H1 (cell line): ENCODE data around the gene TNC. TPM values are rescaled to one million over a fixed set of nuclear protein-coding genes. Genes with fewer than 3 reads are reported as not detected.

ENCODE experiments used
- CTCF ChIA-PET: fragments of 300-600 bp; sonication (Branson Sonifier 250); formaldehyde crosslinking; loops from one replicate; lab custom pipeline; 2021; ENCODE audit not compliant: partially characterized antibody; lab: Charles Lee
- POLR2A ChIA-PET: fragments of 300-600 bp; sonication (Branson Sonifier 250); formaldehyde crosslinking; loops from one replicate; lab custom pipeline; 2021; ENCODE audit warnings: inconsistent platforms; ENCODE audit not compliant: partially characterized antibody; lab: Charles Lee
- DNase-seq, 2 experiments: peaks; one replicate each; pipeline versions ENCODE4 v3.0.0 to v3.0.0-alpha.2; 2010 to 2022; ENCODE audit warnings: low spot score in 2 of 2, low read depth in 1 of 2, mixed read lengths in 1 of 2
- FAIRE-seq: peaks from 2 replicates; lab custom pipeline; 2011; peaks lifted over from hg19 to GRCh38; lab: Jason Lieb, UNC
- H2AFZ ChIP-seq: 2 replicates; pipeline ENCODE4 v1.8.1; 2012; ENCODE audit warnings: low read length, inconsistent platforms
- H2AK5ac ChIP-seq: 2 replicates; pipeline ENCODE4 v1.6.1; 2013; ENCODE audit warnings: low read depth, low read length
- H2BK120ac ChIP-seq: replicated peaks from 2 replicates; pipeline ENCODE3; 2013; ENCODE audit warnings: low read depth, low read length, inconsistent platforms
- H2BK12ac ChIP-seq: 2 replicates; pipeline ENCODE4 v1.6.1; 2013; ENCODE audit warnings: low read depth, low read length
- H2BK15ac ChIP-seq: 2 replicates; pipeline ENCODE4 v1.6.1; 2013; ENCODE audit warnings: low read length
- H2BK20ac ChIP-seq: 2 replicates; pipeline ENCODE4 v1.6.1; 2013; ENCODE audit warnings: low read length
- H2BK5ac ChIP-seq: 2 replicates; pipeline ENCODE4 v1.6.1; 2013; ENCODE audit warnings: low read depth, low read length
- H3K14ac ChIP-seq: 2 replicates; pipeline ENCODE4 v1.6.1; 2013; ENCODE audit warnings: inconsistent platforms; ENCODE audit not compliant: insufficient read length
- H3K18ac ChIP-seq: 2 replicates; pipeline ENCODE4 v1.6.1; 2013; ENCODE audit warnings: low read length; ENCODE audit errors: extremely low read depth
- H3K23ac ChIP-seq: 2 replicates; pipeline ENCODE4 v1.6.1; 2013; ENCODE audit warnings: inconsistent platforms; ENCODE audit not compliant: insufficient read length
- H3K23me2 ChIP-seq: 2 replicates; pipeline ENCODE4 v1.6.1; 2013; ENCODE audit warnings: low read depth, low read length
- H3K27ac ChIP-seq: 2 replicates; pipeline ENCODE4 v1.6.1; 2011; ENCODE audit warnings: low read depth, low read length, inconsistent platforms
- H3K27me3 ChIP-seq, 4 experiments: replicated peaks in 1 of 4; 1 replicate in 1 of 4; 2 replicates in 3 of 4; pipeline versions ENCODE4 v1.6.1 to v1.8.1; 2011 to 2013; ENCODE audit warnings: low read length in 3 of 4, mild to moderate bottlenecking in 3 of 4, inconsistent platforms in 2 of 4, mixed read lengths in 2 of 4, moderate library complexity in 1 of 4; ENCODE audit not compliant: control insufficient read depth in 3 of 4, insufficient read depth in 3 of 4; ENCODE audit errors: extremely low read depth in 1 of 4
- H3K36me3 ChIP-seq, 4 experiments: 2 replicates each; pipeline versions ENCODE4 v1.6.1 to v1.8.1; 2011 to 2013; ENCODE audit warnings: mild to moderate bottlenecking in 4 of 4, low read length in 3 of 4, moderate library complexity in 2 of 4, control low read depth in 1 of 4, inconsistent platforms in 1 of 4; ENCODE audit not compliant: insufficient read depth in 4 of 4, control insufficient read depth in 2 of 4
- H3K4ac ChIP-seq: replicated peaks from 2 replicates; pipeline ENCODE3; 2013; ENCODE audit warnings: low read length, low read depth, mixed read lengths, inconsistent platforms; ENCODE audit not compliant: insufficient read length
- H3K4me1 ChIP-seq, 4 experiments: replicated peaks in 1 of 4; 1 replicate in 1 of 4; 2 replicates in 3 of 4; pipeline versions ENCODE4 v1.6.1 to v1.8.1; 2011 to 2013; ENCODE audit warnings: low read length in 3 of 4, inconsistent platforms in 2 of 4, mixed read lengths in 1 of 4; ENCODE audit not compliant: insufficient read depth in 4 of 4, control insufficient read depth in 3 of 4
- H3K4me2 ChIP-seq, 2 experiments: 2 replicates each; pipeline versions ENCODE4 v1.6.1 to v1.8.1; 2011 to 2013; ENCODE audit warnings: low read depth in 2 of 2, low read length in 2 of 2, control low read depth in 1 of 2, inconsistent platforms in 1 of 2, mild to moderate bottlenecking in 1 of 2; ENCODE audit not compliant: insufficient read depth in 1 of 2
- H3K4me3 ChIP-seq, 4 experiments: fragments of 200-600, 300-600 bp in 1 of 4; sonication (generic), shearing (Covaris generic), sonication (Bioruptor Twin) in 1 of 4; 2 replicates each; pipeline versions ENCODE4 v1.5.1 to v1.8.1; 2011 to 2016; ENCODE audit warnings: low read length in 4 of 4, low read depth in 3 of 4, control low read depth in 2 of 4, inconsistent platforms in 2 of 4, mild to moderate bottlenecking in 2 of 4, mixed read lengths in 1 of 4, moderate library complexity in 1 of 4; ENCODE audit not compliant: insufficient read depth in 2 of 4; ENCODE audit errors: extremely low read depth in 1 of 4
- H3K56ac ChIP-seq: replicated peaks from 2 replicates; pipeline ENCODE3; 2013; ENCODE audit warnings: low read depth, mild to moderate bottlenecking, mixed read lengths, low read length, inconsistent platforms; ENCODE audit not compliant: insufficient read length
- H3K79me1 ChIP-seq: 2 replicates; pipeline ENCODE4 v1.6.1; 2013; ENCODE audit warnings: low read depth, low read length, control low read depth
- H3K79me2 ChIP-seq, 2 experiments: 2 replicates each; pipeline versions ENCODE4 v1.6.1 to v1.8.1; 2012 to 2013; ENCODE audit warnings: low read length in 2 of 2, mild to moderate bottlenecking in 2 of 2, inconsistent platforms in 1 of 2; ENCODE audit not compliant: insufficient read depth in 2 of 2, control insufficient read depth in 1 of 2
- H3K9ac ChIP-seq, 4 experiments: replicated peaks in 1 of 4; 1 replicate in 1 of 4; 2 replicates in 3 of 4; pipeline versions ENCODE4 v1.6.1 to v1.8.1; 2011 to 2013; ENCODE audit warnings: low read depth in 3 of 4, low read length in 3 of 4, control low read depth in 2 of 4, mild to moderate bottlenecking in 2 of 4, moderate library complexity in 2 of 4, inconsistent platforms in 1 of 4; ENCODE audit errors: extremely low read depth in 1 of 4
- H3K9me3 ChIP-seq, 2 experiments: 2 replicates each; pipeline versions ENCODE4 v1.6.1 to v1.8.1; 2012 to 2013; ENCODE audit warnings: mild to moderate bottlenecking in 2 of 2, moderate library complexity in 2 of 2, control low read depth in 1 of 2, inconsistent platforms in 1 of 2, low read depth in 1 of 2, low read length in 1 of 2, mixed read lengths in 1 of 2; ENCODE audit not compliant: insufficient read depth in 2 of 2
- H4K20me1 ChIP-seq, 2 experiments: replicated peaks in 1 of 2; 2 replicates each; pipeline versions ENCODE3 to v1.8.1; 2011 to 2013; ENCODE audit warnings: inconsistent platforms in 2 of 2, low read length in 2 of 2, mild to moderate bottlenecking in 1 of 2; ENCODE audit not compliant: insufficient read depth in 2 of 2, control insufficient read depth in 1 of 2
- H4K5ac ChIP-seq: 2 replicates; pipeline ENCODE4 v1.6.1; 2013; ENCODE audit warnings: low read length, low read depth, mixed read lengths, inconsistent platforms; ENCODE audit not compliant: insufficient read length
- H4K8ac ChIP-seq: 2 replicates; pipeline ENCODE4 v1.8.0; 2013; ENCODE audit warnings: mild to moderate bottlenecking, moderate library complexity, low read length, inconsistent platforms; ENCODE audit not compliant: insufficient read depth; ENCODE audit errors: extremely low read depth
- H4K91ac ChIP-seq: replicated peaks from 2 replicates; pipeline ENCODE3; 2013; ENCODE audit warnings: low read length, mixed read lengths, inconsistent platforms; ENCODE audit not compliant: insufficient read length
- CREB1 ChIP-seq: IDR thresholded peaks from 2 replicates; pipeline ENCODE4 v1.6.1; 2012; ENCODE audit warnings: inconsistent platforms
- EGR1 ChIP-seq: IDR thresholded peaks from 2 replicates; pipeline ENCODE4 v1.6.1; 2011; ENCODE audit warnings: low read depth, low read length, borderline replicate concordance
- POLR2A ChIP-seq, 2 experiments: IDR thresholded peaks; 1 replicate in 1 of 2; 2 replicates in 1 of 2; pipeline ENCODE4 v1.6.1; 2011; ENCODE audit warnings: low read depth in 2 of 2, low read length in 2 of 2, mild to moderate bottlenecking in 2 of 2; ENCODE audit errors: control extremely low read depth in 1 of 2
- SUZ12 ChIP-seq: fragments of 200-600 bp; sonication (generic); IDR thresholded peaks from 2 replicates; pipeline ENCODE4 v1.6.1; 2012; ENCODE audit warnings: mild to moderate bottlenecking, inconsistent platforms, low read length, moderate library complexity, mixed read lengths
- WGBS, 2 experiments: shearing (Covaris generic) in 1 of 2; methylation state at CpG; one replicate each; pipeline versions ENCODE4 v1.1.6 to v1.1.7; 2013 to 2015; ENCODE audit warnings: low lambda C conversion rate in 2 of 2, mixed read lengths in 2 of 2, inconsistent platforms in 1 of 2, low coverage in 1 of 2, missing lambda C conversion rate in 1 of 2; ENCODE audit not compliant: insufficient replicate concordance in 2 of 2, insufficient coverage in 1 of 2, insufficient read length in 1 of 2; ENCODE audit errors: extremely low coverage in 1 of 2, missing lambda C conversion rate in 1 of 2; 5-methylcytosine and 5-hydroxymethylcytosine counted together
- polyA plus RNA-seq, 7 experiments: library from polyadenylated mRNA; depleted of rRNA in 3 of 7; stranded (reverse) in 5 of 7; unstranded in 2 of 7; fragments of >200 nt in 5 of 7; fragments of 200-250 nt in 2 of 7; gene quantifications; 1 replicate in 5 of 7; 2 replicates in 1 of 7; 4 replicates in 1 of 7; pipeline versions ENCODE4 v1.2.1 to v1.2.3, GENCODE V29; 2011 to 2013; ENCODE audit warnings: missing spikeins in 2 of 7, mixed read lengths in 2 of 7
- total RNA-seq: library from RNA; stranded (reverse); fragmentation: NEBNext Ultra II Directional; extraction: Animal tissue kit (Norgen Biotek cat#: 25700); gene quantifications from 2 replicates; pipeline ENCODE4 v1.2.1, GENCODE V29; 2021

TNC gene
- total and polyA plus RNA-seq, 2 of the 8 experiments (the other 6 are each of a cell fraction or from before 2014, with no cell fraction given) = 6.2 to 11.4 TPM

DNA sequence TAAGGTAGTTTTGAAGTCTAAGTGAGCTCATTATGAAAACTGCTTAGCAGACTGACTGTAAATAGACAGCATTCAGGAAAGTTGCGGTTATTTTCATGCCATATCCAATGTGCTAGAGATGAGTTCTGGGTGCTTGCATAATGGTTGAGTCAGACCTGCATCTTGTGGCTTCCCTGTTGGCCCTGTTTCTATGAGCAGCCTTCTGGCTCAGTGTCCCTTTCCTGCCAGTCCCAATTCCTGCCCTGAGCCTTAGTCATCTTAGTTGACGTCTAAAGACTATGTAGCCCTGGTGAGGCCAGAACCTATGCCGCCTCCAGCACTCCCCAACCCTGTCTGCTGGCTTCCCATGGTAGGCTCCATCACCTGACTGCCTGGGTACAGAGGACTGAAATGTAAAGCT, 111.3 kb downstream of the TNC start:
- no peaks in the 10 kb centered on the region for H3K4me1 ChIP-seq
- H4K8ac ChIP-seq = no peak overlapping the region
- TF ChIP-seq POLR2A (IDR thresholded peaks at IDR 0.05; ENCODE audit: control extremely low read depth in 1 of 2, low read depth in 2 of 2, low read length in 2 of 2) = no peak
- TF ChIP-seq CREB1 = no peak
- no peak for TF ChIP-seq SUZ12
- TF ChIP-seq EGR1 = no peak
- no peak overlapping the region for H2AFZ ChIP-seq
- H3K23ac ChIP-seq = no peak overlapping the region
- peaks cover 0 to 2% (median 0%) of the 10 kb centered on the region in 4 experiments; a peak in 2 of 7 replicates for H3K27me3 ChIP-seq
- H2BK20ac ChIP-seq = no peak overlapping the region
- no peak overlapping the region for H4K91ac ChIP-seq
- POLR2A ChIA-PET = no interaction called here
- no peaks in the 10 kb centered on the region for H3K79me1 ChIP-seq
- no peak overlapping the region for H3K27ac ChIP-seq
- no peak for DNase-seq
- no peaks in the 10 kb centered on the region for H3K79me2 ChIP-seq
- CTCF ChIA-PET = interaction anchor here (0.6 to 15.3 kb wide), 10 partner anchors 8 to 345 kb away, joined by 3 to 234 read pairs (median 3); partner anchors contain the start of gene TEX48
- H3K9me3 ChIP-seq = no peaks in the 10 kb centered on the region
- H2BK15ac ChIP-seq = no peak overlapping the region
- H2BK12ac ChIP-seq = no peak overlapping the region
- H2AK5ac ChIP-seq = no peak overlapping the region
- FAIRE-seq = no peak
- no peak overlapping the region for H3K4me2 ChIP-seq
- no peaks in the 10 kb centered on the region for H3K23me2 ChIP-seq
- H2BK120ac ChIP-seq = no peak overlapping the region
- H4K5ac ChIP-seq = no peak overlapping the region
- H3K18ac ChIP-seq = no peak overlapping the region
- H3K4me3 ChIP-seq = no peak overlapping the region
- no peak overlapping the region for H3K9ac ChIP-seq
- H3K14ac ChIP-seq = no peak overlapping the region
- no peaks in the 10 kb centered on the region for H4K20me1 ChIP-seq
- no peak overlapping the region for H3K56ac ChIP-seq
- no peak overlapping the region for H2BK5ac ChIP-seq
- WGBS, 2 experiments = 89% methylated on average over 3 of the region's 3 CpGs; no CpG with 5 or more reads in 1 of the 2 experiments
- H3K36me3 ChIP-seq = no peaks in the 10 kb centered on the region
- H3K4ac ChIP-seq = no peak overlapping the region
